ENCODE measurements around the gene TICAM2.
A peak's percentile ranks its signal among the peaks of the same experiment; 100 is the strongest.

The TICAM2 gene

GRCh38 chr5:115599924-115600323 lies 2.4 kb downstream of the TICAM2 start:
- TF ChIP-seq CTCF (IDR thresholded peaks at IDR 0.05; ENCODE audit: low read depth, low read length, missing control alignments) = no peak
- DNase-seq (ENCODE audit: extremely low read depth, low read depth) = no peak
- H3K4me3 ChIP-seq (replicated peaks; ENCODE audit: low read depth, low read length) = no peak overlapping the region

- TF ChIP-seq CTCF (IDR thresholded peaks at IDR 0.05; ENCODE audit: low read depth, low read length, missing control alignments) = no peak
- no peak for DNase-seq (ENCODE audit: extremely low read depth, low read depth)
- no peak overlapping the region for H3K4me3 ChIP-seq (replicated peaks; ENCODE audit: low read depth, low read length)
Measured at GRCh38 chr5:115599502-115599901, 2.8 kb downstream of the TICAM2 start.

- TF ChIP-seq CTCF (IDR thresholded peaks at IDR 0.05; ENCODE audit: low read depth, low read length, missing control alignments) = no peak
- no peak for DNase-seq (ENCODE audit: extremely low read depth, low read depth)
- H3K4me3 ChIP-seq (replicated peaks; ENCODE audit: low read depth, low read length) = no peak overlapping the region
Measured at GRCh38 chr5:115594128-115595047, 7.9 kb downstream of the TICAM2 start.

GRCh38 chr5:115589043-115589442 lies 13.2 kb downstream of the TICAM2 start:
- no peak overlapping the region for H3K4me3 ChIP-seq (replicated peaks; ENCODE audit: low read depth, low read length)
- TF ChIP-seq CTCF (IDR thresholded peaks at IDR 0.05; ENCODE audit: low read depth, low read length, missing control alignments) = no peak
- no peak for DNase-seq (ENCODE audit: extremely low read depth, low read depth)

- no peak overlapping the region for H3K4me3 ChIP-seq (replicated peaks; ENCODE audit: low read depth, low read length)
- DNase-seq (ENCODE audit: extremely low read depth, low read depth) = no peak
- no peak for TF ChIP-seq CTCF (IDR thresholded peaks at IDR 0.05; ENCODE audit: low read depth, low read length, missing control alignments)
Measured at GRCh38 chr5:115588640-115589039, 13.6 kb downstream of the TICAM2 start.

- peak; percentile 27 for TF ChIP-seq CTCF (IDR thresholded peaks at IDR 0.05; ENCODE audit: low read depth, low read length, missing control alignments)
- no peak overlapping the region for H3K4me3 ChIP-seq (replicated peaks; ENCODE audit: low read depth, low read length)
- no peak for DNase-seq (ENCODE audit: extremely low read depth, low read depth)
Measured at GRCh38 chr5:115586525-115587146, 15.6 kb downstream of the TICAM2 start.

Data from HFF-Myc (cell line).